Urothelium cell line (cell line): Measurements from ENCODE around the gene CACNA1B.
"Not testable (repeated sequence)": the region's sequence is repeated elsewhere in the genome, so short reads cannot be mapped to it uniquely, and the experiment has no call there.

Source experiments
- DNase-seq: peaks from one replicate; pipeline ENCODE4 v3.0.0; 2011; ENCODE audit warnings: low spot score, mixed read lengths
- FAIRE-seq: peaks from 2 replicates; lab custom pipeline; 2011; peaks lifted over from hg19 to GRCh38; lab: Jason Lieb, UNC

The CACNA1B gene

GRCh38 chr9:138105561-138106505, 228.3 kb downstream of the CACNA1B start:
- FAIRE-seq (no peak), DNase-seq (no peak)

- FAIRE-seq, DNase-seq: not testable (repeated sequence)
These were observed 229.5 kb downstream of the CACNA1B start for GRCh38 chr9:138107039-138107438.

GRCh38 chr9:138111607-138112006, 234.0 kb downstream of the CACNA1B start:
- no peak for FAIRE-seq

GRCh38 chr9:138112090-138112748, 234.6 kb downstream of the CACNA1B start:
- DNase-seq (no peak), FAIRE-seq (no peak)

More at GRCh38 chr9:138111607-138112006, 234.0 kb downstream of the CACNA1B start:
- no peak for DNase-seq

- no peak for FAIRE-seq
- no peak for DNase-seq
These were observed 235.4 kb downstream of the CACNA1B start for GRCh38 chr9:138112791-138113600.

GRCh38 chr9:138113701-138114325, 236.2 kb downstream of the CACNA1B start:
- DNase-seq, FAIRE-seq: not testable (repeated sequence)

GRCh38 chr9:138114501-138115245, 237.1 kb downstream of the CACNA1B start:
- DNase-seq (no peak), FAIRE-seq (no peak)

- FAIRE-seq (no peak), DNase-seq (no peak)
These were observed 237.9 kb downstream of the CACNA1B start for GRCh38 chr9:138115506-138115905.

GRCh38 chr9:138116521-138116920, 238.9 kb downstream of the CACNA1B start:
- DNase-seq (no peak), FAIRE-seq (no peak)

GRCh38 chr9:138117101-138117750, 239.6 kb downstream of the CACNA1B start:
- FAIRE-seq = no peak
- no peak for DNase-seq

- FAIRE-seq (no peak), DNase-seq (no peak)
These were observed 240.3 kb downstream of the CACNA1B start for GRCh38 chr9:138117836-138118235.

- DNase-seq (no peak), FAIRE-seq (no peak)
These were observed 241.1 kb downstream of the CACNA1B start for GRCh38 chr9:138118601-138119071.

GRCh38 chr9:138119202-138120027, 241.8 kb downstream of the CACNA1B start:
- no peak for DNase-seq
- no peak for FAIRE-seq

GRCh38 chr9:138120072-138120471, 242.5 kb downstream of the CACNA1B start:
- FAIRE-seq = no peak
- no peak for DNase-seq

GRCh38 chr9:138120511-138121437, 243.2 kb downstream of the CACNA1B start:
- DNase-seq (no peak), FAIRE-seq (no peak)

GRCh38 chr9:138121438-138122050, 244.0 kb downstream of the CACNA1B start:
- no peak for FAIRE-seq
- no peak for DNase-seq

GRCh38 chr9:138122201-138122600, 244.6 kb downstream of the CACNA1B start:
- no peak for FAIRE-seq
- no peak for DNase-seq
